Activated T-helper 1 cell treated with Interleukin-2 at 50 U/mL for 16 hours (primary cell): ENCODE data around the gene ZNF627.
A peak's percentile ranks its signal among the peaks of the same experiment; 100 is the strongest.
"Not testable (repeated sequence)": the region's sequence is repeated elsewhere in the genome, so short reads cannot be mapped to it uniquely, and the experiment has no call there.

Experiments
- DNase-seq: peaks from one replicate; pipeline ENCODE4 v3.0.0-alpha.2; 2020; ENCODE audit warnings: low read depth

ZNF627 gene

DNA sequence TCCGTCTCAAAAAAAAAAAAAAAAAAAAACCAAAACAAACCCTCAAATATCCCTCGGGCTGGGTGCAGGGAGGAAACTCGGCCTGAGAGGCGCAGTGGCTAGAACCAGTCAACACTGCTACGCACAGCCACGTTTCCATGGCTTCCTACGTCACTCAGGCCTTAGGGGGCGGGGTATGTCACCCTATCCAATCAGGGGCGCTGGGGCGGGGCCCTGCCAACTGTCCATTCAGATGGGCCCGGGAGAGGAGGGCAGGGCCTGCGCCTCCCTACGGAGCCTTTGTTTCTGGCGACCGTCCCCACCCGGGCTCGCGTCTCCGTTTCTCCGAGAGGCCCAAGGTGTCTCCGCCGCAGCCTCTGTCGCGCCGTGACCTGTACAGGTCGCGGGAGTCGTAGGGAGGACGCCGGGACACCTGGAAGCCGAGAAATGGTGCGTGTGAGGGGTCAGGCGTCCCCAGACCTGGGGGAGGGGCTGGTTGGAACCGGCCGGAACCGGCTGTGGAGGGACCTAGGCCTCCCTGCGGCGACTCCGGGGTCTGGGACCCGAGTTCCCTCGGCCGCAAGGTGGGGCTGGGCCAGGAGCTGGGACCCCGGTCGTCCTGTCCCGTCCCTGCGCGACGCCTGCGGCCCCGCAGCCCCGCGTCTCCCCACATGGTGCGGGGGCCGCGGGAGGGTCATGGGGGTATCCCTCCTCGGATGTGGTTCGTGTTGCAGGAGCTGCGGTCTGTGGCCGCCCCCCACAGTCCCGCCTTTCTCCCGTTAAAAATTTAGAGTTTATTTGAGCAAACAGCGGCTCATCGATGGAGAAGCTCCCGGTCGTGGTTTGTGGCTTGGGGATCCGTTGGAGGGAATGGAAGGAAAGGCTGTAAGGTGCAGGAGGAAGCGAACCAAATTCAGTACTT, at the start of gene ZNF627:
Gene ZNF627, plus strand, starts transcription at position 282 of the 901 bp plus-strand sequence. Its CDS starts 145 bp downstream, at position 427.
- DNase-seq: peak; percentile 91

- no peak for DNase-seq
Observed at GRCh38 chr19:11547929-11548700, 49.2 kb upstream of the ZNF627 start.

GRCh38 chr19:11549386-11549953, 47.8 kb upstream of the ZNF627 start:
- no peak for DNase-seq

DNA sequence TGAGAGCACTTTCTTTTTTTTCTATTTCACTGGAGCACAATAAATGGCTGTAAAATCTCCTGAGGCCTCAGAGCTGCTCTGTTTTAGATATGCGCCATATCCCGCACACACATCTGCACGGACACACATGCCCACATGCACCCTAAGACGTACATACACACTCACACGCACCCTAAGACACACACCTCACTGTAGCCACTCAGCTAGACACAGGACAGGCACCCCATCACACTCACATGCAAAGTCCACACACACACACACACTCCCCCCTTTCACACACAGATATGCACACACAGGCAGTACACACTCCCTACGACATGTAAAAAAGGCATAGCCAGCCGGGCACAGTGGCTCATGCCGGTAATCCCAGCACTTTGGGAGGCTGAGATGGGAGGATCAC, 47.0 kb upstream of the ZNF627 start:
- no peak for DNase-seq

DNA sequence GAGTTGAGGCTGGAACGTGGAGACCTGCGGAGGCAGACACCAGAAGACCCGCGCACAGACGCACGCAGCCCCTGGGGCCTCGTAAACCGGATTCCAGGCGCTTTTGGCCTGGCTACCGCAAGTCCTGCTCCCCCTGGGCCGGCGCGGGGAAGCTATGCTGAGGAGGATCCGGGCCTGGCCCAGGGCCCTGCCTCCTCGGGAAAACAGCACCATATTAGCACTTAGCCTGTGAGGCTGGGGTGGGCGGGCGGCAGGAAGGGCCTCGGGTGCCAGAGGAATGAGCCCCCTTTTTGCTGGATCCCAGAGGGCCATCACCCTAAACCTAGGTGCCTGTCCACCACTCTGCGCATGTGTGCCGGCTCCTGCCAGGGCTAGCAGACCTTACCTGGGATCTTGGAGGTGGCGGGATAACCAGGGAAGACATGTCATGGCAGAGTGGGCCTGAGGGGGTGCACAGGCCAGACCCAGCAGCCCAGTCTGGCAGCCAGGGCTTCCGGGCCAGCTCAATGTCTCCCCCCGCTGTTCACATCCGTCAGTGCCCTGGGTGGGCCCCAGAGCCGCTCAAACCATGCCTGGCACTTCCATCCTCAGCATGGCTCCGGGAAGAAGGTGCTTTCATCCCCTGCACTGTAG, 45.6 kb upstream of the ZNF627 start:
- DNase-seq: no peak

- DNase-seq: no peak
Observed at GRCh38 chr19:11552666-11553372, 44.5 kb upstream of the ZNF627 start.

DNA sequence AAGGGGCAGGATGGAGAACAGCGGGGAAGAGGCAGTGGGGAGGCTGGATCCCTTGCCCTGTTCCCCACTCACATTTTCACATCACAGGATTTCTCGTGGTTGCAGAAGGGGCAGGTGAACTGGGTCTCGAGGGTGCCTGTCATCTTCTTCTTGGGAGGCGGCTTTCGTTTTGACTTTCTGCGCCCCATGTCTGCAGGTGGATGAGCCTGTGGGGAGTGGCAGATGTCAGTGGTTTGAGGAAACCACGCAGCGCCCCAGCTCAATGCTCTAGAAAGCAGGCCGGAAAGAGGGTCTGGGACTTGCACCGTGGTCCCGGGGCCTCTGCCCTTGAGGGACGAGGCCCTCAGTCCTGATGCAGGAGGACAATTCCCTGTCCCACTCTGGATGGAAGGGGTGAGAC, 43.1 kb upstream of the ZNF627 start:
- DNase-seq: no peak

GRCh38 chr19:11555246-11555645, 42.0 kb upstream of the ZNF627 start:
- no peak for DNase-seq

GRCh38 chr19:11556634-11557420, 40.5 kb upstream of the ZNF627 start:
- DNase-seq: no peak

DNA sequence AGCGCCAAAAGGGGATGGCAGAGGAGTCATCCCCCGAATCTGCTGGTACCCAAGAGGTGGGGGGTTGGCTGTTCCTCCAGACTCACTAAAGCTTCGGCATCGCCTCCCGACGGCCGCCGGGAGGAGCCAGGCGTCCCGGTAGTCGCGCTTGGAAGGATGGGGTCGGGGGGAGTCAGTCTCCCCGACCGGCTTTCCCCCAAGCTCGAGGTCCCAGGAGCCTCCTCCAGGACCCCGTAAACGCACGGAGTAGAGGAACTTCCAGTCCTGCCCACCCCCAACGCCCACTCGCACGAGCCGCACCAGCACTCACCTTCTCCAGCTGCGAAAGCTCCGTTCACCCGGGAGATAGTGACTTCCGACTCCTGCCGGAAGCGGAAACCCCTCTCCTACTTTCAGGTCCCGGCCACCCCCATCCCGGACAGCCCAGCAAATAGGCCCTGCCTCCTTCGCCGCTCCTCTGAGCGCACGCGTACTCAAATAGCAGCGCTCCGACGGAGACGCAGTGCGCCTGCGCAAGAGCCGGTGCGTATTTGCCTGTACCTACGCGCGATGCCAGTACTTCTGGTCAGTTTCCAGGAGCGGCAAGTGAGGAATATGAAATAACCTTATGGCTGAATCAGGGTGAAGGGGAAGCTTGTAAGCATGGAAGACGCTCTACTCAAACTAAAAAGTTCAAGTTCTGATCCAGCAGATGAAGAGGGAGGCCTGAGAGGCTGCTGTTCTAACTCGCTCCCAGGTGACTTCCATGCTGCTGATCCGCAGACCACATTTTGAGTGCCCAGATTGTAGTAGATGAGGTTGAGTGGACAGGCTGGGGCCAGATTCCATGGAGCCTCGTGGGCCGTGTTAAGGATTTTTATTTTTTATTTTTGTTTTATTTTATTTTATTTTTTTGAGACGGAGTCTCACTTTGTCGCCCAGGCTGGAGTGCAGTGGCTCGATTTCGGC, 38.1 kb upstream of the ZNF627 start, which contains the start of gene ELOF1:
Gene ELOF1, minus strand, starts transcription at position 350 of the 948 bp plus-strand sequence. CDS start 4,883 bp downstream, outside the sequence.
- DNase-seq: peak; percentile 95

DNA sequence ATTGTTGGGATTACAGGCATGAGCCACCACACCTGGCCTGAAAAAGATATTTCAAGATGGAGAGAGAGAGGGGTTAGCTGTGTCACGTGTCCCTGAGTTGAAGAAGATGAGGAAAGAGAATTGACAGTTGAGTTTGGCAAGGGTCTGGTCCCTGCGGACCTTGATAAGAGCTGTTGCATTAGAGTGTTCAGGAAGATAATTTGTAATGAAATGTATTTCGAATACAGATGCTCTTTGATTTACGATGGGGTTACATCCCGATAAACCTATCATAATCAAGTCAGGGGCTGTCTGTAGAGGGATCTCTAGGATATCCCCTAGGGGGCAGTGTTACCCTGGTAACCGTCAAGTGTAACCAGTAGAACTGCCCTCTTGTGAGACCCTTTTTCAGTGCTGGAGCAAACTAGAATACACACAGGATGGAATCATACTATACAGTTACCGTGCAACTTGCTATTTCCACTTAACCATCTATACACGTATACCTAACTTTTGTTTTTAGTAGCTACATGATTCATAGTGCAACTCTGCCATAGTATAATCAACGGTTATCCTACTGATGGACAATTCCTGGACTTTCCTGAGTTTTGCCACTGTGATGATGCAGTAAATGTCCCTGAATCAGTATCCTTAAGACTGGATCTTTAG, 36.8 kb upstream of the ZNF627 start:
- peak; percentile 18 for DNase-seq

GRCh38 chr19:11563532-11563931, 33.8 kb upstream of the ZNF627 start:
- no peak for DNase-seq

- DNase-seq: not testable (repeated sequence)
Observed at GRCh38 chr19:11564082-11564807, 33.0 kb upstream of the ZNF627 start.

- not testable (repeated sequence) for DNase-seq
Observed at GRCh38 chr19:11565649-11565980, 31.7 kb upstream of the ZNF627 start.

GRCh38 chr19:11566164-11566563, 31.1 kb upstream of the ZNF627 start:
- no peak for DNase-seq

- DNase-seq: no peak
Observed at GRCh38 chr19:11570039-11570462, 27.2 kb upstream of the ZNF627 start.

GRCh38 chr19:11573354-11573753, 23.9 kb upstream of the ZNF627 start:
- DNase-seq: not testable (repeated sequence)

DNA sequence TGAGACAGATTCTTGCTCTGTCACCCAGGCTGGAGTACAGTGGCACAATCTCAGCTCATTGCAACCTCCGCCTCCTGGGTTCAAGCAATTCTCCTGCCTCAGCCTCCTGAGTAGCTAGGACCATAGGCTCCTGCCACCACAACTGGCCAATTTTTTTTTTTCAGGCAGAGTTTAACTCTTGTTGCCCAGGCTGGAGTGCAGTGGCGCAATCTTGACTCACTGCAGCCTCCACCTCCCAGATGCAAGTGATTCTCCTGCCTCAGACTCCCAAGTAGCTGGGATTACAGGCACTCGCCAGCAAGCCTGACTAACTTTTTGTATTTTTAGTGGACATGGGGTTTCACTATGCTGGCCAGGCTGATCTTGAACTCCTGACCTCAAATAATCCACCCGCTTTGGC, 23.5 kb upstream of the ZNF627 start:
- DNase-seq: not testable (repeated sequence)
